Activated T-helper 17 cell treated with anti-CD3 and anti-CD28 coated beads, Interleukin-2, amount 50 U/mL, for 72 hours (primary cell): Measurements from ENCODE around the gene ZNF142. TPM values are rescaled to one million over a fixed set of nuclear protein-coding genes. Genes with fewer than 3 reads are reported as not detected.
A peak's percentile ranks its signal among the peaks of the same experiment; 100 is the strongest.

ENCODE experiments used
- ATAC-seq: fragments of 150-1000 bp; cut with Tn5 transposase; replicated peaks from 2 replicates; pipeline ENCODE4 v1.10.0; 2021; ENCODE audit warnings: mild to moderate bottlenecking, moderate library complexity
- H3K27ac Mint-ChIP-seq: one replicate; pipeline ENCODE4 v1.8.0; 2022; ENCODE audit warnings: mixed read lengths
- H3K27me3 Mint-ChIP-seq: one replicate; pipeline ENCODE4 v1.8.0; 2022; ENCODE audit warnings: mixed read lengths
- H3K36me3 Mint-ChIP-seq: one replicate; pipeline ENCODE4 v1.8.0; 2022; ENCODE audit warnings: low read depth, mild to moderate bottlenecking, mixed read lengths
- H3K4me1 Mint-ChIP-seq: one replicate; pipeline ENCODE4 v1.8.0; 2022; ENCODE audit warnings: mixed read lengths
- H3K4me3 Mint-ChIP-seq: one replicate; pipeline ENCODE4 v1.8.0; 2022; ENCODE audit warnings: mild to moderate bottlenecking, mixed read lengths
- H3K9me3 Mint-ChIP-seq: one replicate; pipeline ENCODE4 v1.8.0; 2022; ENCODE audit warnings: mixed read lengths
- total RNA-seq, 2 donors: library from RNA; stranded (reverse); gene quantifications; one replicate each; pipeline ENCODE4 v1.2.3, GENCODE V29; 2022

Gene ZNF142
- total RNA-seq, 2 donors from 2014 or later = 28.5 to 44.0 TPM

DNA sequence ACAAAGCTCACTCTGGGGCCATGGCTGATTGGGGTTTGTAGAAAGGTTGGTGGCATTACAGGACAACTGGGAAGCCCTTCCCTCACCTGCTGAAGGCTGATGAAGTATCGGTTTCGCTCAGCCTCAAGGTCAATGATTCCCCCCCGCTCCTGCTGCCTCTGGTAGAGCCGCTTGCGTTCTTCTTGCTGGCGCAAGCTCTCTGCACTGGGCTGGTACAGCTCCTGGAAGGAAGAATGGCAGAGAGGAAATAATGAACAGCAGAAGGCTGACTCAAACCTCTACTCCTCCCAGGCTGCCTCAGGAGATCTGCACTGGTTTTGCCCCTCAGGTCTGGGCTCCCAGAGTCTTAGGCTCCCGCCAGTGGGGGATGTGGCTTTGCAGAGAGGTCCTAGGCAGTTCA lies 5.2 kb upstream of the ZNF142 start:
- Mint-ChIP-seq H3K4me3 (no peak overlapping the region), H3K36me3 (peaks cover 73% of the 10 kb centered on the region), H3K4me1 (peaks cover 8% of the 10 kb centered on the region), H3K27me3 (no peaks in the 10 kb centered on the region), H3K27ac (peak overlapping the region; percentile 29), H3K9me3 (no peaks in the 10 kb centered on the region)
- no peak for ATAC-seq

DNA sequence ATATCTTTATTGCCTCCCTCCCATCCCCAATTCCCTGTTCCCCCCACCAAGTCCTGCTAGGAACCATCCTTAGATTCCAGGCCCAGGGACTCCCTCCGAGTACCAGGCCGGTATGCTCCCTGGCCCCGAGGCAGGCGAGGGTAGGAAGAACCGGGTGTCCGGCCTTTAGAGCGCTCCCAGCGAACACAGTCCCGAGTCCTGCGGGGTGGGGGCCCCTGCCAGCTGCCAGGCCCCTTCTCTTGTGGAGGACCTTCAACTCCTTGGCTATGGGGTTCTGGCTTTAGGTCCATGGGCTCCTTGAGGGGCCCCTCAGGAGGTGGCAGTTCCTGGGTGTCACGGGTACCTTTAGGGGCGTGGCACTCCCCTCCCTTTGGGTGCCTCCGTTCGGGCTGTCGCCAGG lies 4.5 kb upstream of the ZNF142 start:
- H3K36me3 Mint-ChIP-seq = peaks cover 80% of the 10 kb centered on the region
- H3K9me3 Mint-ChIP-seq = no peaks in the 10 kb centered on the region
- H3K4me3 Mint-ChIP-seq = no peak overlapping the region

DNA sequence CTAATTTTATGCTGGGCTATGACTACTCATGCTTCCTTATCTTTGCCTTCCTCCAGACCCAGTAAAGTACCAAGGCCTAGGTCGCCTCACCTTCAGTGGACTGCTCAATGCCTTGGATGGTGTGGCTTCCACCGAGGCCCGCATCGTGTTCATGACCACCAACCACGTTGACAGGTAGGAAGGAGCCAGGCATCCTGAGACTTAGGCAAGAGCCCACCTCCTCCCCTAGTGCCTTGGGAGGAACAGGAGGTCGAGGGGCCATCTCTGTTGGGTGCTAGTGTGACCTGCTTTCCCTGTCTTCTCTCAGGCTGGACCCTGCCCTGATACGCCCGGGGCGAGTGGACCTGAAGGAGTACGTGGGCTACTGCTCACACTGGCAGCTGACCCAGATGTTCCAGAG lies 3.4 kb upstream of the ZNF142 start:
- no peaks in the 10 kb centered on the region for H3K27me3 Mint-ChIP-seq
- ATAC-seq = no peak
- no peak overlapping the region for H3K4me3 Mint-ChIP-seq
- H3K36me3 Mint-ChIP-seq = peaks cover 81% of the 10 kb centered on the region
- peaks cover 12% of the 10 kb centered on the region for H3K4me1 Mint-ChIP-seq
- peak overlapping the region; percentile 47 for H3K27ac Mint-ChIP-seq
- H3K9me3 Mint-ChIP-seq = no peaks in the 10 kb centered on the region

More for the DNA sequence above, 4.5 kb upstream of the ZNF142 start:
- no peak overlapping the region for H3K27ac Mint-ChIP-seq
- no peaks in the 10 kb centered on the region for H3K27me3 Mint-ChIP-seq
- peaks cover 12% of the 10 kb centered on the region for H3K4me1 Mint-ChIP-seq
- ATAC-seq = no peak

DNA sequence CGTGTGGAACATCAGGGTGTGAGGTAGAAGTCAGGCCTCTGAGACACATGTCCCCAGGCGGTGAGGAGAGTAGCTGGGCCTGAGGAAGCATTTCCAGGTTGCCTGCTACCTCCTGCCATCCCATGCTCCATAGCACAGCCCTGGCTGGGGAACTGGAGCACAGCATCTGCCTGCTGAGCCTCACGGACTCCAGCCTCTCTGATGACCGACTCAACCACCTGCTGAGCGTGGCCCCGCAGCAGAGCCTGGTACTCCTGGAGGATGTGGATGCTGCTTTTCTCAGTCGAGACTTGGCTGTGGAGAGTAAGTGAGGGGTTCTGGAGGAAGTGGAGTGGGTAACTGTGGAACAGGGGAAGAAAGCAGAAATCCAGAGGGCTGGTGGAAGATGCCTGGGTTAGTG lies 3.0 kb upstream of the ZNF142 start:
- H3K27me3 Mint-ChIP-seq = no peaks in the 10 kb centered on the region
- no peaks in the 10 kb centered on the region for H3K9me3 Mint-ChIP-seq
- H3K27ac Mint-ChIP-seq = peak overlapping the region; percentile 49
- no peak overlapping the region for H3K4me3 Mint-ChIP-seq
- H3K36me3 Mint-ChIP-seq = peaks cover 81% of the 10 kb centered on the region
- H3K4me1 Mint-ChIP-seq = peaks cover 12% of the 10 kb centered on the region
- no peak for ATAC-seq

DNA sequence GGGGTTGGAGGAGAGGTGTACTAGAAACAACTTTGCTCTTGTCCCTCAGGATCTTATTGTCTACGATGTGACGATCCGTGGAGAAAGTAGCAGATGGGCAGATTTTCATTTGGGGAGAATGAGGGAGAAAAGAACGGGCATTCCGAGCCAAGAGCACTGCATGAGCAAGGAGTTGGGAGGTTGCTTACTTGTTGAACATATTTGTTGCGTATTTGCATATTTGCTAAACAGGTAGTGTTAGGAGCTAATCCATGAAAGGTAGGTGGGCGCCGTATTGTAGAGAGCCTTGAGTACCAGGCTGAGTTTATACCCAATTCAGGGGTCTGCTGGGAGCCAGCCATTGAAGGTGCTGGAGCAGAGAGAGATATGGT lies 550 bp upstream of the ZNF142 start:
- Mint-ChIP-seq H3K9me3 (no peaks in the 10 kb centered on the region), H3K27ac (peak overlapping the region; percentile 88), H3K27me3 (no peaks in the 10 kb centered on the region), H3K4me3 (peak overlapping the region; percentile 93), H3K36me3 (peaks cover 81% of the 10 kb centered on the region), H3K4me1 (peaks cover 12% of the 10 kb centered on the region)
- no peak for ATAC-seq

DNA sequence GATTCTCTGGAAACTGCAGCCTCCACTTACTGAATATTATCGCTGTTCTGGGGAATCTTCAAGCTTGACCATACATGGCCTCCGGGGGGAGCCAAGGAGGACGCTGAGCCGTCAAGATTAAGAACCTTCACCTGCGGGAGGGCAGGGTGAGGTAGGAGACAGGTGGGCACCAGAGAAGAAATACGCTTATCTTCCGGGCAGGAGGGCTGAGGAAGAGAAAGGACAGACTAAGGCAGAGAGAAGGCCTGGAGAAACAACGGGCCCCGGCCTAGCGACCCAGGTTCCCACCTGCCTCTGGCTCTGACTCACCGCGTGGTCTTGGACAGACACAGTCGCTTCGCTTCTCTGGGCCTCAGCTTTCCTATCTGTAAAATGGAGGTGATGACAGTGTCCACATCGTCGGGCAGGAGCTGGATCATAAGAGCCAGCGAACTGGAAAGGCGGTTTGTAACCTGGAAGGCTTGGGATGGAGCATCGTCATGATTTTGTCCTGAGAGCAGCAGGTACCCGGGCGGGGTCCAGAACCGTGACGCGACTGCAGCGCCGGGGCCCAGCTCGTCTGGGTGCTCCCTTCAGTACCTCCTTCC lies 659 bp downstream of the ZNF142 start:
- H3K36me3 Mint-ChIP-seq = peaks cover 82% of the 10 kb centered on the region
- ATAC-seq = peak; percentile 50
- peak overlapping the region; percentile 88 for H3K27ac Mint-ChIP-seq
- H3K9me3 Mint-ChIP-seq = no peaks in the 10 kb centered on the region
- no peaks in the 10 kb centered on the region for H3K27me3 Mint-ChIP-seq
- peak overlapping the region; percentile 93 for H3K4me3 Mint-ChIP-seq
- peaks cover 12% of the 10 kb centered on the region for H3K4me1 Mint-ChIP-seq

DNA sequence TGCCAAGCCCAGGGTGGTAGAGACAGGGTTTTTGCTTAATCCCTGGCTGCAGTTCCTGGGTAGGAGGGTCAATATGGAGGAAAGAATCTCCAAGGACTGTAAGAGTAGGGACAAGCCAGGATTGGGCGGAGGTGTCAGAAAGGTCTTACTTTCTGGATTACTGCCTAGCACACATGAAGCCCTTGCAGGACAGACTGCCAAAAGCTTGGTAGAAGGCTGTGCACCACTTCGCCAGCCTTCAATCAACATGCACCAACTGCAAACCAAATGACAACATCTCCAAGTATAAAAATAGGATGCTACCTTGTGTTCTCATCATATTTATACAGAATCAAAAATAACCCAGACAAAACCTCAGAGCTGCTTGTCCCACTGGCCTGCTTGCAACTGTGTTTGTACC lies 3.7 kb downstream of the ZNF142 start:
- peaks cover 12% of the 10 kb centered on the region for H3K4me1 Mint-ChIP-seq
- H3K36me3 Mint-ChIP-seq = peaks cover 87% of the 10 kb centered on the region
- no peak overlapping the region for H3K27ac Mint-ChIP-seq
- no peak overlapping the region for H3K4me3 Mint-ChIP-seq
- ATAC-seq = no peak
- H3K9me3 Mint-ChIP-seq = no peaks in the 10 kb centered on the region
- no peaks in the 10 kb centered on the region for H3K27me3 Mint-ChIP-seq

DNA sequence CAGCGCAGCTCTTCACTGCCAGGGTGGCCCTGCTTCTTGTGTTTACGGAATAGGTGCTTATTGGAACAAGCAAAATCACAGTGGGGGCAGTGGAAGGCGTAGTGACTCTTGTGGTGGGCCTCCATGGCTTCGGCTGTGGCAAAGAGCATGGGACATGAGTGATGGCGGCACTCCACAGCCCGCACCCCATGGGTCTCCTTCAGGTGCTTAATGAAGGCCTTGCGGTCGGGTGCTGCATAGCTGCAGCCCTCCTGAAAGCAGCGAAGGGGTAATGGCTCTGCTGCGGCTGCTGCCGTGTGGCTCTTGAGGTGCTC lies 10.7 kb downstream of the ZNF142 start:
- Mint-ChIP-seq H3K27me3 (no peaks in the 10 kb centered on the region), H3K27ac (peak overlapping the region; percentile 16), H3K4me1 (peaks cover 7% of the 10 kb centered on the region), H3K9me3 (no peaks in the 10 kb centered on the region), H3K36me3 (peaks cover 99% of the 10 kb centered on the region), H3K4me3 (no peak overlapping the region)
- ATAC-seq = peak; percentile 12

DNA sequence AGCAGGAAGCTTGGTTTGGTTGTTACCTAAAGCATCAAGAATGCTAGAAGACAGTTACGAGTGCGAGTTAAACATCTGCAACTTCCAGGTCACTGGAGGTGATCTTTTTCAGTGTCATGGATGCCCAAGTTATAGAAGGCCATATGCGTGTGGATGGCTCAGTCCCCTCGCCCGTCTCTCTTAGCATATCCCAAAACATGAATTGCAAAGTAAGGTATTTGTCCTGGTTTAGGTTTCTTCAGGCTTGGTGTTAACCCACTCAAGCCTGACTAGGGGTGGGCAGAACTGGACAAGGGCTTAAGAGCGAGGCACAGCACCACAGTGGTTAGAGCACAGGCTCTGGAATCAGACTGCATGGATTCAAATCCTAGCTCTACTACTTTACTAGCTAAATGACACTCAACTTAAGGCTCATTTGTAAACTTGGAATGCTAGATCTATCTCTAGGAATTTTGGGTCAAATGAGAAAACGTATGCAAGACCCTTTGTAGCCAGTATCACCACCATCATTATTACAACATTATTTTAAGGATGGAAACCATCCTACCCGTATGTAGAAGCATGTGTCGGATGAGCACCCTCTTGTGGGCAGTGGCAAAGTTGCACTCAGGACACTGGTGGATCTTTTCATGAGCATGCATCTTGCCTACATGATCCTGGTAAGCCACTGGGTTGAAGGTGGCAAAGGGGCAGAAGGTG lies 11.2 kb downstream of the ZNF142 start:
- no peaks in the 10 kb centered on the region for H3K27me3 Mint-ChIP-seq
- H3K27ac Mint-ChIP-seq = peak overlapping the region; percentile 16
- peaks cover 7% of the 10 kb centered on the region for H3K4me1 Mint-ChIP-seq
- no peaks in the 10 kb centered on the region for H3K9me3 Mint-ChIP-seq
- peaks cover 95% of the 10 kb centered on the region for H3K36me3 Mint-ChIP-seq
- no peak overlapping the region for H3K4me3 Mint-ChIP-seq
- peak; percentile 81 for ATAC-seq

DNA sequence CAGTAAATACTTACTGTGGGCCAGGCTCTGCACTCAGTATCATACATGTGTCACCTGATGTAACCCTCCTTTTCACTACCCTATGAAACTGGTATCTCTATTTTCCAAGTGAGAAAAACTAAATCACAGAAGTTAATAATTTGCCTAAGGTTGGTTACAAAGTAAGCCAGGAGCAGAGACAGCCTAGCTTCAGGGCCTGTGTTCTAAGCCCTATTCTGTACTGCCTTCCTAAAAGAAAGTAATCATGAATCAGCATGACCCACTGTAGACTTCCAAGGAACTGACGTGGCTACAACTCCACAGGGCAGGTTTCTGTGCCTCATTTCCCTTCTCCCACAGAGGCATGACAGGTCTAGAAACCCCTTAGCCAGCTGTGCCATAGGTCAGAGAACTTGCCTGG lies 14.3 kb downstream of the ZNF142 start:
- no peak for ATAC-seq
- Mint-ChIP-seq H3K9me3 (no peaks in the 10 kb centered on the region), H3K27me3 (no peaks in the 10 kb centered on the region), H3K27ac (no peak overlapping the region), H3K4me3 (no peak overlapping the region), H3K36me3 (peaks cover 90% of the 10 kb centered on the region), H3K4me1 (peaks cover 7% of the 10 kb centered on the region)

DNA sequence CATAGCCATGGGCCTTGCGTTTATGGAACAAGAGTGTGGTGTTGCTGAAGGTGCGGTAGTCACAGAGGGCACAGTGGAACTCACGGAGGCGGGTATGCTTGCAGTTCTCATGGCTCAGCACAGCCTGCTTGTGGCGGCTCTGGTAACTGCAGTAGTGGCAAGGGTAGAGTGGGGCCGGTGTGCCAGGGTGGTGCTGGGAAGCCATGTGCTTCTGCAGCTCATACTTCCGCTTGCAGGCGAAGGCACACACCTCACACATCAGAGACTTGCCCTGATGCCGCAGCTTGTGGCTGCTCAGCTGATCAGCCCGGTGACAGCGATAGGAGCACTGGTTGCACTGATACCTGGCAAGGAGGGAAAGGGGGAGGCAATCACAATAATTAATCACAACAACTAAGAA lies 14.7 kb downstream of the ZNF142 start:
- no peak overlapping the region for H3K4me3 Mint-ChIP-seq
- ATAC-seq = no peak
- H3K27me3 Mint-ChIP-seq = no peaks in the 10 kb centered on the region

DNA sequence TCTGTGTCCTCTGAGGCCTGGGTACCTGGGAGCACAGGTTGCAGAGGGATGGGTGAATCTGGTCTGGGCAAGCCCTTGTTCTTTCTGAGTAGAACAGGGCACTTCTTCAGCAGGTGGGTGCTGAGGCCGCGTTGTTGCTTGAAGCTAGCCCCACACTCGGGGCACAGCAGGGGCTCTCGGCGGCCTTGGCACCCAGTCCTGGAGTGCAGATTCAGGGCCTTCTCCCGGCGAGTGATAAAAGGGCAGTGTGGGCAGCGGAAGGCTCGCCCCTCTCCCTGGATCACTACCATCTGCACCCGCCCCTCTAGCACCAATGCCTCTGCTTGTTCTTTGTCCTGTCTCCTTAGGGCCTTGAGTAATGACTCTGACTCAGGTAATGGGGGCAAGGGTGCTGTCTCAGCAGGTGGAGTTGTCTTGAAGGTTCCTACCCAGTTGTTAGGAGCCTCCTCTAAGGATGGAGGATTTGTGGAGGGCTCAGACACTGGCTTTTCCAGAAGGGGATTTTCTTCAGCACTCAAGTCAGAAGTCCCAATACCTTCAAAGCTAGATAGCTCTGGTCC lies 15.6 kb downstream of the ZNF142 start:
- peaks cover 7% of the 10 kb centered on the region for H3K4me1 Mint-ChIP-seq
- H3K4me3 Mint-ChIP-seq = no peak overlapping the region
- no peaks in the 10 kb centered on the region for H3K9me3 Mint-ChIP-seq
- ATAC-seq = no peak
- H3K36me3 Mint-ChIP-seq = peaks cover 90% of the 10 kb centered on the region
- no peak overlapping the region for H3K27ac Mint-ChIP-seq
- H3K27me3 Mint-ChIP-seq = no peaks in the 10 kb centered on the region

More for the DNA sequence above, 14.7 kb downstream of the ZNF142 start:
- Mint-ChIP-seq H3K27ac (peak overlapping the region; percentile 31), H3K9me3 (no peaks in the 10 kb centered on the region), H3K4me1 (peaks cover 7% of the 10 kb centered on the region), H3K36me3 (peaks cover 90% of the 10 kb centered on the region)

DNA sequence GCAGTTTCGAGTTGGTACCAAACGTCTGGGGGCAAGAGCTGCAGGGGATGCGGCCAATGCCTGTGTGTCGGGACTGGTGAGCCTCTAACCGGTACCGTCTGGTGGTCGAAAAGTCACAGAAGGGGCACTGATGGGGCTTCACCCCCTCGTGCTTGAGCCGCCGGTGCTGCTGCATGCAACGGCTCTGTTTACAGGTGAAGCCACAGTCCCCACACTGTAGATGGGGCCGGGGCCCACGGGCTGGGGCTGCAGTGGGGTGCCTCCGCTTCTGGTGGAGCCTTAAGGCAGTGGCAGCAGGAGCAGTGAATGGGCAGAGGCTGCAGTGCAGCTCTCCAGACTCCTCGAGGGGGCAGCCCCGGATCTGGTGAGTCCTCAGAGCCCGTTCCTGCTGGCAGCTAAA lies 16.6 kb downstream of the ZNF142 start:
- Mint-ChIP-seq H3K4me3 (no peak overlapping the region), H3K4me1 (no peaks in the 10 kb centered on the region), H3K27me3 (no peaks in the 10 kb centered on the region), H3K9me3 (no peaks in the 10 kb centered on the region), H3K36me3 (peaks cover 90% of the 10 kb centered on the region), H3K27ac (no peak overlapping the region)
- ATAC-seq = no peak

DNA sequence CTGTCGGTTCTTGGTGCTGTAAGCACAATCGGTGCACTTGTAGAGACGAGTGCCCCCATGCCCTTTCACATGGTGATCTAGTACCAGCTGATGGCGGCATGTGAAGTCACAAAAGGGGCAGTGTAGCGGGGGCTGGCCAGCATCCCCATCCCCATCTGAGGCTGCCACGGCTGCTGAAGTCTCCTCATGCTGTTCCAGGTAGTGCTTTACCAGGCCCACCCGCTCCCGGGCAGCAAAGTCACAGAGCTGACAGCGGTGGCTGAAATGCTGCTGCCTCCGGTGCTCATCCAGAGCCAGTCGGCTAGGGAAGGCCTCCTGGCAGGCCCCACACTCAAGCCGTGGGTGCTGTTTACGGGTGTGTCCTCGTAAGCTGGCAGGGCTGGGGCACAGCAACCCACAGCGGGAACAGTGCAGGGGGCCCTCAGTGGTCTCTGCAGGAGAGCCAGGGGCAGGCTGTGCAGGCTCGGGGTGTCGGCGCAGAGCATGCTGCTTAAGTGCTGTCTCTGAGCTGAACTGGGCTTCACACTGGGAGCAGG lies 17.2 kb downstream of the ZNF142 start:
- H3K4me1 Mint-ChIP-seq = no peaks in the 10 kb centered on the region
- no peak overlapping the region for H3K4me3 Mint-ChIP-seq
- no peak for ATAC-seq
- no peak overlapping the region for H3K27ac Mint-ChIP-seq
- H3K36me3 Mint-ChIP-seq = peaks cover 90% of the 10 kb centered on the region
- H3K9me3 Mint-ChIP-seq = no peaks in the 10 kb centered on the region
- H3K27me3 Mint-ChIP-seq = no peaks in the 10 kb centered on the region

DNA sequence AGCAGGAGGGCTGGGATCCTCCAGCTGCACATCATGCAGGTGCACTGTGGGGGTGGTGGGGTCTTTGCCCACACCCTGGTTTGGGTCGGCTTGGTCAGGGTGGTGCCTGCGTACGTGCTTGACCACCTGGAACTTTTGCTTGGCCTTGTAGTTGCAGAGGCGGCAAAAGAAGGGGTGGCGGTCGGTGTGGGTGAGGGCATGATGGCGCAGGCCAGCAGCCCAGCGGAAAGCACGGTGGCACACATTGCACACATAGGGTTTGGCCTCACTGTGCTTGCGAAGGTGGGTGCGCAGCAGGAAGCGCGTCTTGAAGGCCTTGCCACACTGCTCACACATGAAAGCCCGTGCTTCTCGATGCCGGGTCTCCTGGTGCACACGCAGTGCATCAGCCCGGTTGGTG lies 21.1 kb downstream of the ZNF142 start:
- H3K4me1 Mint-ChIP-seq = no peaks in the 10 kb centered on the region
- peaks cover 93% of the 10 kb centered on the region for H3K36me3 Mint-ChIP-seq
- no peaks in the 10 kb centered on the region for H3K27me3 Mint-ChIP-seq
- ATAC-seq = no peak
- no peaks in the 10 kb centered on the region for H3K9me3 Mint-ChIP-seq
- no peak overlapping the region for H3K27ac Mint-ChIP-seq
- no peak overlapping the region for H3K4me3 Mint-ChIP-seq
